Measurements from ENCODE around the gene NEK6.

NEK6 gene

GRCh38 chr9:124303762-124304161, 46.0 kb downstream of the NEK6 start:
- H3K27ac ChIP-seq: no peak overlapping the region

GRCh38 chr9:124304285-124304684, 46.5 kb downstream of the NEK6 start:
- H3K27ac ChIP-seq: no peak overlapping the region
- TF ChIP-seq CTCF (conservative IDR thresholded peaks at IDR 0.05) (no peak), ZFX (IDR thresholded peaks at IDR 0.05) (no peak)

More at GRCh38 chr9:124303762-124304161, 46.0 kb downstream of the NEK6 start:
- TF ChIP-seq CTCF (conservative IDR thresholded peaks at IDR 0.05): no peak

- no peak for TF ChIP-seq ZFX (IDR thresholded peaks at IDR 0.05)
- no peak for TF ChIP-seq CTCF (conservative IDR thresholded peaks at IDR 0.05)
- H3K27ac ChIP-seq: no peak overlapping the region
These were observed 48.5 kb downstream of the NEK6 start for GRCh38 chr9:124306098-124306735.

- H3K27ac ChIP-seq: no peak overlapping the region
- TF ChIP-seq CTCF (conservative IDR thresholded peaks at IDR 0.05): no peak
- TF ChIP-seq ZFX (IDR thresholded peaks at IDR 0.05): no peak
These were observed 49.8 kb downstream of the NEK6 start for GRCh38 chr9:124307379-124308030.

- no peak overlapping the region for H3K27ac ChIP-seq
These were observed 51.1 kb downstream of the NEK6 start for GRCh38 chr9:124308606-124309491.

GRCh38 chr9:124309667-124310084, 51.9 kb downstream of the NEK6 start:
- TF ChIP-seq ZFX (IDR thresholded peaks at IDR 0.05) (no peak), CTCF (conservative IDR thresholded peaks at IDR 0.05) (no peak)
- no peak overlapping the region for H3K27ac ChIP-seq

More at GRCh38 chr9:124308606-124309491, 51.1 kb downstream of the NEK6 start:
- no peak for TF ChIP-seq CTCF (conservative IDR thresholded peaks at IDR 0.05)
- no peak for TF ChIP-seq ZFX (IDR thresholded peaks at IDR 0.05)

GRCh38 chr9:124311283-124311682, 53.5 kb downstream of the NEK6 start:
- TF ChIP-seq ZFX (IDR thresholded peaks at IDR 0.05): no peak
- no peak for TF ChIP-seq CTCF (conservative IDR thresholded peaks at IDR 0.05)
- H3K27ac ChIP-seq: no peak overlapping the region

Data from C4-2B (cell line).